Neural crest cell (in vitro differentiated cells): ENCODE data around the gene CYP26B1. TPM values are rescaled to one million over a fixed set of nuclear protein-coding genes. Genes with fewer than 3 reads are reported as not detected.

ENCODE experiments used
- DNase-seq: peaks from one replicate; pipeline ENCODE4 v3.0.0; 2021; ENCODE audit warnings: low read depth, mixed read lengths, low spot score
- H3K27ac Mint-ChIP-seq: one replicate; pipeline ENCODE4 v1.8.0; 2021; ENCODE audit warnings: mild to moderate bottlenecking, mixed read lengths; ENCODE audit not compliant: unreplicated experiment
- H3K27me3 Mint-ChIP-seq: 2 replicates; pipeline ENCODE4 v1.8.0; 2021; ENCODE audit warnings: low read depth, mild to moderate bottlenecking, mixed read lengths
- H3K36me3 Mint-ChIP-seq: 2 replicates; pipeline ENCODE4 v1.8.0; 2021; ENCODE audit warnings: low read depth, mild to moderate bottlenecking, mixed read lengths
- H3K4me1 Mint-ChIP-seq: 2 replicates; pipeline ENCODE4 v1.8.0; 2021; ENCODE audit warnings: mixed read lengths
- H3K4me3 Mint-ChIP-seq: one replicate; pipeline ENCODE4 v1.8.0; 2021; ENCODE audit warnings: mild to moderate bottlenecking, mixed read lengths
- H3K9me3 Mint-ChIP-seq: 2 replicates; pipeline ENCODE4 v1.8.0; 2021; ENCODE audit warnings: mixed read lengths
- CTCF ChIP-seq: fragments of 200-600 bp; sonication (generic); conservative IDR thresholded peaks from 2 replicates; pipeline ENCODE4 v1.5.0; 2021; ENCODE audit warnings: antibody characterized with exemption, mild to moderate bottlenecking
- total RNA-seq: library from RNA; stranded (reverse); gene quantifications from 2 replicates; pipeline ENCODE4 v1.2.1, GENCODE V29; 2021

The CYP26B1 gene
- total RNA-seq, 1 donor from 2014 or later: 16.4 TPM

GRCh38 chr2:72109291-72109690 lies 38.4 kb downstream of the CYP26B1 start:
- Mint-ChIP-seq H3K4me3 (no peak overlapping the region), H3K4me1 (peaks cover 6% of the 10 kb centered on the region)

GRCh38 chr2:72108121-72108520 lies 39.5 kb downstream of the CYP26B1 start:
- Mint-ChIP-seq H3K36me3 (no peaks in the 10 kb centered on the region), H3K4me1 (peaks cover 6% of the 10 kb centered on the region), H3K9me3 (no peaks in the 10 kb centered on the region), H3K4me3 (no peak overlapping the region), H3K27me3 (peaks cover 6% of the 10 kb centered on the region), H3K27ac (no peak overlapping the region)
- DNase-seq: no peak
- no peak for TF ChIP-seq CTCF

More at GRCh38 chr2:72109291-72109690, 38.4 kb downstream of the CYP26B1 start:
- Mint-ChIP-seq H3K27me3 (peaks cover 4% of the 10 kb centered on the region), H3K9me3 (no peaks in the 10 kb centered on the region), H3K36me3 (no peaks in the 10 kb centered on the region), H3K27ac (no peak overlapping the region)
- TF ChIP-seq CTCF: no peak
- DNase-seq: no peak

GRCh38 chr2:72106978-72107377 lies 40.7 kb downstream of the CYP26B1 start:
- Mint-ChIP-seq H3K27me3 (peaks cover 13% of the 10 kb centered on the region), H3K27ac (no peak overlapping the region), H3K9me3 (no peaks in the 10 kb centered on the region), H3K36me3 (no peaks in the 10 kb centered on the region), H3K4me1 (peaks cover 6% of the 10 kb centered on the region), H3K4me3 (no peak overlapping the region)
- no peak for DNase-seq
- TF ChIP-seq CTCF: no peak

- Mint-ChIP-seq H3K4me3 (no peak overlapping the region), H3K36me3 (no peaks in the 10 kb centered on the region), H3K4me1 (peaks cover 6% of the 10 kb centered on the region), H3K27ac (no peak overlapping the region), H3K27me3 (peaks cover 16% of the 10 kb centered on the region), H3K9me3 (no peaks in the 10 kb centered on the region)
- no peak for DNase-seq
- TF ChIP-seq CTCF: no peak
Measured at GRCh38 chr2:72104821-72105588, 42.7 kb downstream of the CYP26B1 start.

- Mint-ChIP-seq H3K36me3 (no peaks in the 10 kb centered on the region), H3K4me1 (peaks cover under 1% of the 10 kb centered on the region), H3K27ac (no peak overlapping the region), H3K4me3 (no peak overlapping the region), H3K9me3 (no peaks in the 10 kb centered on the region), H3K27me3 (peaks cover 19% of the 10 kb centered on the region)
- DNase-seq: no peak
- no peak for TF ChIP-seq CTCF
Measured at GRCh38 chr2:72103690-72104089, 44.0 kb downstream of the CYP26B1 start.
